ENCODE results near the gene CALM3. TPM values are rescaled to one million over a fixed set of nuclear protein-coding genes. Genes with fewer than 3 reads are reported as not detected.

The CALM3 gene
- total and polyA plus RNA-seq, 7 donors = 127 to 375 (median 183) TPM

GRCh38 chr19:46586294-46586693, 14.8 kb upstream of the CALM3 start:
- no peak overlapping the region for H3K4me3 ChIP-seq
- WGBS, 2 donors = 65 to 80% methylated on average over 4 of the region's 4 CpGs
- intact Hi-C loops (cut with DNase I) = no loop called here

GRCh38 chr19:46587861-46588260, 13.3 kb upstream of the CALM3 start:
- 86 to 90% methylated on average over 3 of the region's 3 CpGs for WGBS, 2 donors
- Histone ChIP-seq H3K4me3 (no peak overlapping the region), H3K4me1 (no peaks in the 10 kb centered on the region), H3K27me3 (no peaks in the 10 kb centered on the region), H3K36me3 (no peaks in the 10 kb centered on the region), H3K27ac (no peak overlapping the region), H3K9me3 (no peaks in the 10 kb centered on the region)
- TF ChIP-seq POLR2AphosphoS5 (IDR thresholded peaks at IDR 0.05) (no peak), CTCF (IDR thresholded peaks at IDR 0.05) (no peak), EP300 (IDR thresholded peaks at IDR 0.05) (no peak), POLR2A (IDR thresholded peaks at IDR 0.05) (no peak)
- no peak for DNase-seq
- intact Hi-C loops (cut with DNase I) = no loop called here

More at GRCh38 chr19:46586294-46586693, 14.8 kb upstream of the CALM3 start:
- H3K27ac ChIP-seq = no peak overlapping the region
- H3K27me3 ChIP-seq = no peaks in the 10 kb centered on the region
- no peaks in the 10 kb centered on the region for H3K4me1 ChIP-seq
- DNase-seq = no peak
- no peak for TF ChIP-seq EP300 (IDR thresholded peaks at IDR 0.05)
- no peak for TF ChIP-seq POLR2A (IDR thresholded peaks at IDR 0.05)
- TF ChIP-seq CTCF (IDR thresholded peaks at IDR 0.05) = no peak
- no peak for TF ChIP-seq POLR2AphosphoS5 (IDR thresholded peaks at IDR 0.05)
- no peaks in the 10 kb centered on the region for H3K9me3 ChIP-seq
- no peaks in the 10 kb centered on the region for H3K36me3 ChIP-seq

- intact Hi-C loops (cut with DNase I) = no loop called here
- no peaks in the 10 kb centered on the region for H3K9me3 ChIP-seq
- WGBS, 2 donors = 92 to 95% methylated on average over 4 of the region's 4 CpGs
- no peak for TF ChIP-seq POLR2A (IDR thresholded peaks at IDR 0.05)
- no peak for TF ChIP-seq EP300 (IDR thresholded peaks at IDR 0.05)
- no peak for TF ChIP-seq CTCF (IDR thresholded peaks at IDR 0.05)
- DNase-seq = no peak
- no peaks in the 10 kb centered on the region for H3K27me3 ChIP-seq
- H3K27ac ChIP-seq = no peak overlapping the region
- no peak overlapping the region for H3K4me3 ChIP-seq
- no peaks in the 10 kb centered on the region for H3K36me3 ChIP-seq
- no peaks in the 10 kb centered on the region for H3K4me1 ChIP-seq
These were observed 9.9 kb upstream of the CALM3 start for GRCh38 chr19:46591254-46591653.

GRCh38 chr19:46591870-46592269, 9.3 kb upstream of the CALM3 start:
- H3K4me1 ChIP-seq = no peaks in the 10 kb centered on the region
- WGBS, 2 donors = 78 to 85% methylated on average over 3 of the region's 3 CpGs
- H3K27ac ChIP-seq = no peak overlapping the region
- no peaks in the 10 kb centered on the region for H3K9me3 ChIP-seq
- TF ChIP-seq POLR2AphosphoS5 (IDR thresholded peaks at IDR 0.05) (no peak), EP300 (IDR thresholded peaks at IDR 0.05) (no peak), CTCF (IDR thresholded peaks at IDR 0.05) (no peak), POLR2A (IDR thresholded peaks at IDR 0.05) (no peak)
- H3K27me3 ChIP-seq = no peaks in the 10 kb centered on the region
- intact Hi-C loops (cut with DNase I) = no loop called here
- H3K4me3 ChIP-seq = no peak overlapping the region
- H3K36me3 ChIP-seq = no peaks in the 10 kb centered on the region
- DNase-seq = no peak

GRCh38 chr19:46596008-46596407, 5.1 kb upstream of the CALM3 start:
- TF ChIP-seq EP300 (IDR thresholded peaks at IDR 0.05) (no peak), POLR2A (IDR thresholded peaks at IDR 0.05) (no peak), CTCF (IDR thresholded peaks at IDR 0.05) (no peak), POLR2AphosphoS5 (IDR thresholded peaks at IDR 0.05) (no peak)
- H3K27me3 ChIP-seq = no peaks in the 10 kb centered on the region
- H3K27ac ChIP-seq = no peak overlapping the region
- H3K4me3 ChIP-seq = no peak overlapping the region
- WGBS, 2 donors = 46 to 86% methylated on average over 6 of the region's 6 CpGs
- intact Hi-C loops (cut with DNase I) = no loop called here
- H3K9me3 ChIP-seq = peaks cover 0 to 2% (median 0%) of the 10 kb centered on the region in 4 donors
- no peaks in the 10 kb centered on the region for H3K36me3 ChIP-seq
- no peak for DNase-seq
- H3K4me1 ChIP-seq = peaks cover 0 to 8% (median 3%) of the 10 kb centered on the region in 4 donors

Measured in sigmoid colon (tissue), 7 donors.